HG02938 (cell line): ENCODE results near the gene KAT2A.
"Not testable (repeated sequence)": the region's sequence is repeated elsewhere in the genome, so short reads cannot be mapped to it uniquely, and the experiment has no call there.

Source experiments
- ATAC-seq: cut with Tn5 transposase; IDR thresholded peaks from one replicate; pipeline ENCODE4 v1.9.1; 2021; ENCODE audit warnings: mild to moderate bottlenecking, moderate library complexity; ENCODE audit not compliant: unreplicated experiment

Gene KAT2A

GRCh38 chr17:42120770-42121769 lies at the start of gene KAT2A:
Gene KAT2A, minus strand, starts transcription at chr17:42121367. Its CDS starts 63 bp downstream, at chr17:42121304.
- no peak for ATAC-seq

- ATAC-seq: no peak
Measured at GRCh38 chr17:42169351-42169750, 48.2 kb upstream of the KAT2A start.

GRCh38 chr17:42167807-42168206 lies 46.6 kb upstream of the KAT2A start:
- no peak for ATAC-seq

- ATAC-seq: no peak
Measured at GRCh38 chr17:42166196-42166763, 45.1 kb upstream of the KAT2A start.

GRCh38 chr17:42165751-42166150 lies 44.6 kb upstream of the KAT2A start:
- ATAC-seq: no peak

GRCh38 chr17:42163696-42164407 lies 42.7 kb upstream of the KAT2A start:
- no peak for ATAC-seq

- no peak for ATAC-seq
Measured at GRCh38 chr17:42163113-42163512, 41.9 kb upstream of the KAT2A start.

GRCh38 chr17:42160531-42160910 lies 39.4 kb upstream of the KAT2A start:
- ATAC-seq: no peak

- ATAC-seq: no peak
Measured at GRCh38 chr17:42159796-42160530, 38.8 kb upstream of the KAT2A start.

- no peak for ATAC-seq
Measured at GRCh38 chr17:42155614-42156045, 34.5 kb upstream of the KAT2A start.

- ATAC-seq: no peak
Measured at GRCh38 chr17:42153919-42154742, 33.0 kb upstream of the KAT2A start.

GRCh38 chr17:42146911-42147607 lies 25.9 kb upstream of the KAT2A start:
- ATAC-seq: no peak

- ATAC-seq: not testable (repeated sequence)
Measured at GRCh38 chr17:42143138-42143537, 22.0 kb upstream of the KAT2A start.

- no peak for ATAC-seq
Measured at GRCh38 chr17:42142371-42142896, 21.3 kb upstream of the KAT2A start.

- no peak for ATAC-seq
Measured at GRCh38 chr17:42141382-42141781, 20.2 kb upstream of the KAT2A start.

GRCh38 chr17:42140690-42141089 lies 19.5 kb upstream of the KAT2A start:
- not testable (repeated sequence) for ATAC-seq

GRCh38 chr17:42138749-42139492 lies 17.8 kb upstream of the KAT2A start:
- ATAC-seq: no peak

- ATAC-seq: no peak
Measured at GRCh38 chr17:42136654-42137051, 15.5 kb upstream of the KAT2A start.
